ENCODE results near the gene HOXB1.

The HOXB1 gene

GRCh38 chr17:48553190-48553547, 22.4 kb upstream of the HOXB1 start:
- no peak for DNase-seq

- DNase-seq, result no peak
These were observed 21.8 kb upstream of the HOXB1 start for GRCh38 chr17:48552466-48553189.

- no peak for DNase-seq
These were observed 21.0 kb upstream of the HOXB1 start for GRCh38 chr17:48551596-48552465.

GRCh38 chr17:48551214-48551555, 20.4 kb upstream of the HOXB1 start:
- no peak for DNase-seq

- no peak for DNase-seq
These were observed 19.8 kb upstream of the HOXB1 start for GRCh38 chr17:48550502-48551213.

- DNase-seq, result no peak
These were observed 19.2 kb upstream of the HOXB1 start for GRCh38 chr17:48549914-48550501.

- DNase-seq, result no peak
These were observed 18.4 kb upstream of the HOXB1 start for GRCh38 chr17:48549281-48549630.

- DNase-seq, result no peak
These were observed 17.9 kb upstream of the HOXB1 start for GRCh38 chr17:48548523-48549280.

- DNase-seq, result no peak
These were observed 17.2 kb upstream of the HOXB1 start for GRCh38 chr17:48547808-48548522.

GRCh38 chr17:48546924-48547807, 16.4 kb upstream of the HOXB1 start:
- DNase-seq, result no peak

- no peak for DNase-seq
These were observed 15.5 kb upstream of the HOXB1 start for GRCh38 chr17:48546137-48546923.

GRCh38 chr17:48545539-48545938, 14.7 kb upstream of the HOXB1 start:
- DNase-seq, result no peak

GRCh38 chr17:48545022-48545375, 14.2 kb upstream of the HOXB1 start, which contains the start of gene HOXB2:
Gene HOXB2 (minus strand): TSS chr17:48545109. CDS start chr17:48544911, 198 bp downstream.
- DNase-seq, result no peak

GRCh38 chr17:48544349-48545021, 13.7 kb upstream of the HOXB1 start:
- no peak for DNase-seq

- DNase-seq, result no peak
These were observed 13.1 kb upstream of the HOXB1 start for GRCh38 chr17:48543854-48544348.

- DNase-seq, result no peak
These were observed 12.5 kb upstream of the HOXB1 start for GRCh38 chr17:48543107-48543853.

- DNase-seq, result no peak
These were observed 11.9 kb upstream of the HOXB1 start for GRCh38 chr17:48542698-48543106.

GRCh38 chr17:48542114-48542656, 11.4 kb upstream of the HOXB1 start:
- no peak for DNase-seq

Data from MV-4-11 (cell line).